ENCODE results near the gene SPNS2.

- TF ChIP-seq ESRRG (CRISPR knock-in tag; IDR thresholded peaks at IDR 0.05) (no peak), ZFP3 (CRISPR knock-in tag; IDR thresholded peaks at IDR 0.05) (no peak), ZNF565 (CRISPR knock-in tag; conservative IDR thresholded peaks at IDR 0.05; ENCODE audit: low read depth) (no peak), ZC3H10 (CRISPR knock-in tag; IDR thresholded peaks at IDR 0.05) (no peak), BACH2 (CRISPR knock-in tag; IDR thresholded peaks at IDR 0.05; ENCODE audit: borderline replicate concordance) (no peak), TOX (CRISPR knock-in tag; IDR thresholded peaks at IDR 0.05; ENCODE audit: borderline replicate concordance) (no peak), CSDC2 (CRISPR knock-in tag; IDR thresholded peaks at IDR 0.05) (no peak), ZNF8 (CRISPR knock-in tag; IDR thresholded peaks at IDR 0.05) (no peak), CREB5 (CRISPR knock-in tag; IDR thresholded peaks at IDR 0.05; ENCODE audit: low read depth) (no peak), ISL1 (CRISPR knock-in tag; IDR thresholded peaks at IDR 0.05) (no peak)
Observed at GRCh38 chr17:4516735-4517134, 18.1 kb downstream of the SPNS2 start.
